ENCODE results near the gene HCAR3. TPM values are rescaled to one million over a fixed set of nuclear protein-coding genes. Genes with fewer than 3 reads are reported as not detected.

HCAR3 gene
- total and polyA plus RNA-seq, 2 of the 8 experiments (the other 6 are each of a cell fraction or from before 2014, with no cell fraction given): not detected

DNA sequence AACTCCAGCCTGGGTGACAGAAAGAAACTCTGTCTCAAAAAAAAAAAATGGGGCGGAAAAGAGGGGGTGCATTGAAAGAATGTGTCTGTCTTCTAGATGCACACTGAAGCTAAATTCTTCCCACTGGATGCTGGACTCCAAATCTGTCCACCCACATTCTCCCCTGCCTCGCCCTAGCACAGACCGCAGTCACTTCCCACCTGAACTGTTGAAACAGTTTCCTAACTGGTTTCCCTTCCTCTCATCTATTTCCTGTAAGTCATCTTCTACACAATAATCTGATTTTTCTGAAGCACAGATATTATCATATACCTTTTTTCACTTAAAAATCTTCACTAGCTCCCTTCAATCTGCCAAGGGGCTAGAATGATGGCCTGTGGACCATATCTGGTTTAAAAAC lies 15.6 kb upstream of the HCAR3 start:
- no peak for FAIRE-seq
- Histone ChIP-seq H2BK5ac (ENCODE audit: low read depth, low read length) (no peak overlapping the region), H3K4me2 (ENCODE audit: insufficient read depth in 1 of 2, low read depth in 2 of 2, low read length in 2 of 2) (no peak overlapping the region), H3K4me1 (replicated peaks in 1 of 4; ENCODE audit: control insufficient read depth in 3 of 4, insufficient read depth in 4 of 4, low read length in 3 of 4) (no peaks in the 10 kb centered on the region; a peak in 1 of 7 replicates), H3K9me3 (ENCODE audit: insufficient read depth in 2 of 2, low read depth in 1 of 2, low read length in 1 of 2) (no peaks in the 10 kb centered on the region), H3K56ac (replicated peaks; ENCODE audit: insufficient read length, low read depth, low read length) (no peak overlapping the region), H2BK20ac (ENCODE audit: low read length) (no peak overlapping the region), H4K20me1 (replicated peaks in 1 of 2; ENCODE audit: control insufficient read depth in 1 of 2, insufficient read depth in 2 of 2, low read length in 2 of 2) (no peaks in the 10 kb centered on the region), H3K79me1 (ENCODE audit: low read depth, low read length) (no peaks in the 10 kb centered on the region), H3K18ac (ENCODE audit: extremely low read depth, low read length) (no peak overlapping the region), H3K23me2 (ENCODE audit: low read depth, low read length) (no peaks in the 10 kb centered on the region), H2BK15ac (ENCODE audit: low read length) (no peak overlapping the region), H4K5ac (ENCODE audit: insufficient read length, low read depth, low read length) (no peak overlapping the region), H3K27me3 (replicated peaks in 1 of 4; ENCODE audit: control insufficient read depth in 3 of 4, extremely low read depth in 1 of 4, insufficient read depth in 3 of 4, low read length in 3 of 4) (no peaks in the 10 kb centered on the region), H3K23ac (ENCODE audit: insufficient read length) (no peak overlapping the region), H2BK12ac (ENCODE audit: low read depth, low read length) (no peak overlapping the region), H2BK120ac (replicated peaks; ENCODE audit: low read depth, low read length) (no peak overlapping the region), H2AK5ac (ENCODE audit: low read depth, low read length) (no peak overlapping the region), H3K9ac (replicated peaks in 1 of 4; ENCODE audit: extremely low read depth in 1 of 4, low read depth in 3 of 4, low read length in 3 of 4) (no peak overlapping the region), H2AFZ (ENCODE audit: low read length) (no peak overlapping the region), H3K4ac (replicated peaks; ENCODE audit: insufficient read length, low read depth, low read length) (no peak overlapping the region), H4K8ac (ENCODE audit: extremely low read depth, insufficient read depth, low read length) (no peak overlapping the region), H3K36me3 (ENCODE audit: control insufficient read depth in 2 of 4, insufficient read depth in 4 of 4, low read length in 3 of 4) (no peaks in the 10 kb centered on the region), H3K27ac (ENCODE audit: low read depth, low read length) (no peak overlapping the region), H4K91ac (replicated peaks; ENCODE audit: insufficient read length, low read length) (no peak overlapping the region), H3K14ac (ENCODE audit: insufficient read length) (no peak overlapping the region), H3K4me3 (ENCODE audit: extremely low read depth in 1 of 4, insufficient read depth in 2 of 4, low read depth in 3 of 4, low read length in 4 of 4) (no peak overlapping the region), H3K79me2 (ENCODE audit: control insufficient read depth in 1 of 2, insufficient read depth in 2 of 2, low read length in 2 of 2) (no peaks in the 10 kb centered on the region)
- ChIA-PET CTCF (ENCODE audit: partially characterized antibody) (interaction anchor here (1.5 kb wide), 1 partner anchor 13 kb away, joined by 3 read pairs; no protein-coding TSS in a partner anchor), POLR2A (ENCODE audit: partially characterized antibody) (no interaction called here)
- DNase-seq (ENCODE audit: low read depth in 1 of 2, low spot score in 2 of 2): no peak
- WGBS, 2 experiments (ENCODE audit: extremely low coverage in 1 of 2, insufficient coverage in 1 of 2, insufficient read length in 1 of 2, insufficient replicate concordance in 2 of 2, low coverage in 1 of 2, low lambda C conversion rate in 2 of 2, missing lambda C conversion rate in 1 of 2): 89% methylated on average over 3 of the region's 3 CpGs; no CpG with 5 or more reads in 1 of the 2 experiments
- TF ChIP-seq YY1 (IDR thresholded peaks at IDR 0.05; ENCODE audit: low read depth, low read length): no peak
- TF ChIP-seq RXRA (IDR thresholded peaks at IDR 0.05; ENCODE audit: insufficient read depth, low read depth, low read length): no peak
- TF ChIP-seq, protein P1, sequence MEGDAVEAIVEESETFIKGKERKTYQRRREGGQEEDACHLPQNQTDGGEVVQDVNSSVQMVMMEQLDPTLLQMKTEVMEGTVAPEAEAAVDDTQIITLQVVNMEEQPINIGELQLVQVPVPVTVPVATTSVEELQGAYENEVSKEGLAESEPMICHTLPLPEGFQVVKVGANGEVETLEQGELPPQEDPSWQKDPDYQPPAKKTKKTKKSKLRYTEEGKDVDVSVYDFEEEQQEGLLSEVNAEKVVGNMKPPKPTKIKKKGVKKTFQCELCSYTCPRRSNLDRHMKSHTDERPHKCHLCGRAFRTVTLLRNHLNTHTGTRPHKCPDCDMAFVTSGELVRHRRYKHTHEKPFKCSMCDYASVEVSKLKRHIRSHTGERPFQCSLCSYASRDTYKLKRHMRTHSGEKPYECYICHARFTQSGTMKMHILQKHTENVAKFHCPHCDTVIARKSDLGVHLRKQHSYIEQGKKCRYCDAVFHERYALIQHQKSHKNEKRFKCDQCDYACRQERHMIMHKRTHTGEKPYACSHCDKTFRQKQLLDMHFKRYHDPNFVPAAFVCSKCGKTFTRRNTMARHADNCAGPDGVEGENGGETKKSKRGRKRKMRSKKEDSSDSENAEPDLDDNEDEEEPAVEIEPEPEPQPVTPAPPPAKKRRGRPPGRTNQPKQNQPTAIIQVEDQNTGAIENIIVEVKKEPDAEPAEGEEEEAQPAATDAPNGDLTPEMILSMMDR (IDR thresholded peaks at IDR 0.05; ENCODE audit: control extremely low read depth in 1 of 3, insufficient read depth in 1 of 3, low read depth in 1 of 3, low read length in 3 of 3): no peak
- no peak for TF ChIP-seq NRF1 (IDR thresholded peaks at IDR 0.05; ENCODE audit: low read depth, low read length)
- TF ChIP-seq POLR2A (IDR thresholded peaks at IDR 0.05; ENCODE audit: control extremely low read depth in 1 of 2, low read depth in 2 of 2, low read length in 2 of 2): no peak

All from H1 (cell line).